GM12892 (cell line): ENCODE results near the gene LPCAT4.
"Not testable (repeated sequence)": the region's sequence is repeated elsewhere in the genome, so short reads cannot be mapped to it uniquely, and the experiment has no call there.

Experiments used
- POLR2A ChIP-seq: IDR thresholded peaks from 2 replicates; pipeline ENCODE4 v1.6.1; 2011; ENCODE audit warnings: low read depth, low read length, control low read depth
- TAF1 ChIP-seq: IDR thresholded peaks from 2 replicates; pipeline ENCODE4 v1.6.1; 2011; ENCODE audit warnings: low read depth, mild to moderate bottlenecking, control low read depth, low read length, borderline replicate concordance

DNA sequence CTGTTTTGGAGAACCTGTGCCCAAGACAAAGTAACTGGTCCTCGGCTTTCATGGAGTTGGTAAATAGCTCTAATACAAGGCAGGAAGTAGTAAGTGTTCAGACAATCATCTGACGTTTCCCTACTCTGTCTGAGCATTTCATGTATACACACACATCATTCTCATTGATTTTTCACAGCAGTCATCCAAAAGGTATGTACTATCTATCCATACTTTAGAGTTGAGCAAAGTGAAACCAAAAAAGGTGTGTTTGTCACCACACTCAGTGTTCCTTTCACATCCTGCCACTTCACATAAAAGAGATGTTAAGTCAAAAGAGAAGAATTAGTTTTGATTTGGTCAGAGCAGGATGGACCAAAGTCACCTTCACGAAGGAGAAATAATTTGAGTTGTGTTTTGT is 36.9 kb upstream of the LPCAT4 start:
- TF ChIP-seq POLR2A, TAF1: not testable (repeated sequence)
